GM12892 (cell line): ENCODE data around the gene RASL12.

Experiments
- DNase-seq: peaks from one replicate; pipeline ENCODE4 v3.0.0; 2011; ENCODE audit not compliant: insufficient read length
- FAIRE-seq: peaks from 2 replicates; lab custom pipeline; 2011; peaks lifted over from hg19 to GRCh38; lab: Jason Lieb, UNC
- POLR2A ChIP-seq: IDR thresholded peaks from 2 replicates; pipeline ENCODE4 v1.6.1; 2011; ENCODE audit warnings: low read depth, low read length, control low read depth
- POLR2AphosphoS5 ChIP-seq: IDR thresholded peaks from 2 replicates; pipeline ENCODE4 v1.6.1; 2011; ENCODE audit warnings: low read depth, low read length, control low read depth
- TAF1 ChIP-seq: IDR thresholded peaks from 2 replicates; pipeline ENCODE4 v1.6.1; 2011; ENCODE audit warnings: low read depth, mild to moderate bottlenecking, control low read depth, low read length, borderline replicate concordance

Gene RASL12

GRCh38 chr15:65041787-65042186, 26.0 kb downstream of the RASL12 start:
- FAIRE-seq (no peak), DNase-seq (no peak)
- TF ChIP-seq POLR2AphosphoS5 (no peak), TAF1 (no peak), POLR2A (no peak)

- FAIRE-seq (no peak), DNase-seq (no peak)
- TF ChIP-seq POLR2AphosphoS5 (no peak), TAF1 (no peak), POLR2A (no peak)
These were observed 27.3 kb downstream of the RASL12 start for GRCh38 chr15:65040461-65040860.

- TF ChIP-seq POLR2AphosphoS5 (no peak), TAF1 (no peak), POLR2A (no peak)
- no peak for DNase-seq
- no peak for FAIRE-seq
These were observed 29.0 kb downstream of the RASL12 start for GRCh38 chr15:65038836-65039235.

- TF ChIP-seq POLR2A (no peak), TAF1 (no peak), POLR2AphosphoS5 (no peak)
- DNase-seq = no peak
- no peak for FAIRE-seq
These were observed 29.4 kb downstream of the RASL12 start for GRCh38 chr15:65038428-65038827.

- TF ChIP-seq TAF1 (no peak), POLR2A (no peak), POLR2AphosphoS5 (no peak)
- FAIRE-seq (no peak), DNase-seq (no peak)
These were observed 30.5 kb downstream of the RASL12 start for GRCh38 chr15:65037309-65037708.

- TF ChIP-seq POLR2A = no peak
- no peak for TF ChIP-seq TAF1
- TF ChIP-seq POLR2AphosphoS5 = no peak
- FAIRE-seq (no peak), DNase-seq (no peak)
These were observed 33.1 kb downstream of the RASL12 start for GRCh38 chr15:65034719-65035118.

GRCh38 chr15:65033659-65034269, 34.0 kb downstream of the RASL12 start:
- DNase-seq = no peak
- TF ChIP-seq POLR2A = no peak
- no peak for TF ChIP-seq TAF1
- no peak for TF ChIP-seq POLR2AphosphoS5
- FAIRE-seq = peak; percentile 66

GRCh38 chr15:65032801-65033537, 34.8 kb downstream of the RASL12 start:
- TF ChIP-seq POLR2A = no peak
- no peak for TF ChIP-seq TAF1
- TF ChIP-seq POLR2AphosphoS5 = no peak
- FAIRE-seq (peak; percentile 84), DNase-seq (no peak)

- DNase-seq = no peak
- no peak for FAIRE-seq
- no peak for TF ChIP-seq POLR2A
- no peak for TF ChIP-seq TAF1
- TF ChIP-seq POLR2AphosphoS5 = no peak
These were observed 38.0 kb downstream of the RASL12 start for GRCh38 chr15:65029736-65030208.

GRCh38 chr15:65028921-65029735, 38.7 kb downstream of the RASL12 start, which contains the start of gene MTFMT:
Gene MTFMT, minus strand, starts transcription at chr15:65029639. Its CDS starts 26 bp downstream, at chr15:65029613.
- DNase-seq (peak; percentile 97), FAIRE-seq (peak; percentile 58)

GRCh38 chr15:65028338-65028737, 39.5 kb downstream of the RASL12 start:
- FAIRE-seq = no peak
- DNase-seq = no peak
- TF ChIP-seq POLR2A (no peak), TAF1 (no peak), POLR2AphosphoS5 (no peak)

More at GRCh38 chr15:65028921-65029735, 38.7 kb downstream of the RASL12 start, which contains the start of gene MTFMT:
- TF ChIP-seq TAF1 (no peak), POLR2A (peak; percentile 86), POLR2AphosphoS5 (peak; percentile 79)

- TF ChIP-seq POLR2AphosphoS5 = no peak
- TF ChIP-seq POLR2A = no peak
- no peak for TF ChIP-seq TAF1
- DNase-seq (no peak), FAIRE-seq (no peak)
These were observed 40.2 kb downstream of the RASL12 start for GRCh38 chr15:65027593-65027992.
